Activated naive CD8-positive, alpha-beta T cell treated with anti-CD3 and anti-CD28 coated beads for 36 hours (primary cell): ENCODE measurements around the gene C6orf15. TPM values are rescaled to one million over a fixed set of nuclear protein-coding genes. Genes with fewer than 3 reads are reported as not detected.
A peak's percentile ranks its signal among the peaks of the same experiment; 100 is the strongest.

Source experiments
- DNase-seq: peaks from one replicate; pipeline ENCODE4 v3.0.0; 2021
- H3K27ac Mint-ChIP-seq: one replicate; pipeline ENCODE4 v1.8.0; 2022; ENCODE audit warnings: mild to moderate bottlenecking, moderate library complexity, mixed read lengths
- H3K27me3 Mint-ChIP-seq: one replicate; pipeline ENCODE4 v1.8.0; 2022; ENCODE audit warnings: mild to moderate bottlenecking, mixed read lengths
- H3K36me3 Mint-ChIP-seq: one replicate; pipeline ENCODE4 v1.8.0; 2021; ENCODE audit warnings: mild to moderate bottlenecking, mixed read lengths
- H3K4me1 Mint-ChIP-seq: one replicate; pipeline ENCODE4 v1.8.0; 2021; ENCODE audit warnings: mixed read lengths
- H3K4me3 Mint-ChIP-seq: one replicate; pipeline ENCODE4 v1.8.0; 2022; ENCODE audit warnings: mild to moderate bottlenecking, moderate library complexity, mixed read lengths
- H3K9me3 Mint-ChIP-seq: one replicate; pipeline ENCODE4 v1.8.0; 2022; ENCODE audit warnings: mixed read lengths
- total RNA-seq, 2 experiments: library from RNA; stranded (reverse); gene quantifications; one replicate each; pipeline ENCODE4 v1.2.3, GENCODE V29; 2021

The C6orf15 gene
- not detected for total RNA-seq

DNA sequence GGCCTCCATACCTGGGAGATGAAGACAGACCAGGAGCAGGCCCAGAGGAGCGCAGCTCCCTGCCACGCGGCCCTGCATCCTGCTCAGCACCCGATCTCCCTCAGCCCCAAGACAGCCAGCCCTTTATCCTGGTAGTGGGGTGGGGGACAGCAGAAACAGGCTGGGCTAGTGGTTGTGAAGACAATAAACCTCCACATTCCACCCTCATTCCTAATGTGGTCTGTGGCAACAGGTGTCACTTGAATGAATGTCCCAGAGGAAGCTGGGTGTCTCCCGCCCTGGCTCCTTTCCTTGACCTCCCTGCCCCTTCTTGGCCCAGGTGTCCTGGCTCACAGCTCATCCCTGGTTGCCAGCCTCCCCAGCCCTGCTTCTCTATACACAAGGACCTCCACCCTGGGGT lies at the start of gene C6orf15:
Gene C6orf15 (minus strand): TSS at position 98 of the 400 bp plus-strand sequence. CDS start 20 bp downstream, at position 78.
- no peak within 1 kb of the TSS for H3K27ac Mint-ChIP-seq
- DNase-seq, result no peak
- no peaks in the 10 kb centered on the region for H3K27me3 Mint-ChIP-seq
- no peaks in the 10 kb centered on the region for H3K36me3 Mint-ChIP-seq
- H3K4me1 Mint-ChIP-seq, result peaks cover 2% of the 10 kb centered on the region
- no peak within 1 kb of the TSS for H3K4me3 Mint-ChIP-seq
- no peaks in the 10 kb centered on the region for H3K9me3 Mint-ChIP-seq

DNA sequence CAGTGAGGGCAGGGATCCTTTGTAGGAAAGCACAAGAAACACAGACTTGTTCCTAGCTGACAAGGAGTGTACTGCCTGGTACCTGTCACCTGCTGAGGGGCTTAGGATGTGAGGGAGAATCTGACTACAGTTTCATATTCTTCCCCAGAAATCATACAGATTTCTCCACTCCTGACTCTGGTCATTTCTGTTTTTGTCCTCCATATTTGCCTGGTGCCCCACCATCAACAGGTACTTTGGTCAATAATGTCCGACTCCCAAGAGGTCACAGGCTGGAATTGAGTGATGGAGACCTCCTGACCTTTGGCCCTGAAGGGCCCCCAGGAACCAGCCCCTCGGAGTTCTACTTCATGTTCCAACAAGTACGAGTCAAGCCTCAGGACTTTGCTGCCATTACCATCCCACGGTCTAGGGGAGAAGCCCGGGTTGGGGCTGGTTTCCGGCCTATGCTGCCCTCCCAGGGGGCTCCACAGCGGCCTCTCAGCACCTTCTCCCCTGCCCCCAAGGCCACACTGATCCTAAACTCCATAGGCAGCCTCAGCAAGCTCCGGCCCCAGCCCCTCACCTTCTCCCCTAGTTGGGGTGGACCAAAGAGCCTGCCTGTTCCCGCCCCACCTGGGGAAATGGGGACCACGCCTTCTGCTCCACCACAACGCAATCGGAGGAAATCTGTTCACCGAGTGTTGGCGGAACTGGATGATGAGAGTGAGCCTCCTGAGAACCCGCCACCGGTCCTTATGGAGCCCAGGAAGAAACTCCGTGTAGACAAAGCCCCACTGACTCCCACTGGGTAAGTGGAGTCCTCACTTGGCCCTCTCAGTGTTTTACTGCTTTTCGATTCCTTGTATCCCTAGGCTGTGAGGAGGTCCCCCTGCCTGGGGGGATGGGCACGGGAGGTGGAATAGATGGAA lies 49.1 kb upstream of the C6orf15 start:
- Mint-ChIP-seq H3K4me1 (peaks cover 39% of the 10 kb centered on the region), H3K27me3 (no peaks in the 10 kb centered on the region), H3K36me3 (peaks cover 43% of the 10 kb centered on the region), H3K4me3 (no peak overlapping the region), H3K27ac (no peak overlapping the region), H3K9me3 (no peaks in the 10 kb centered on the region)
- DNase-seq, result no peak

DNA sequence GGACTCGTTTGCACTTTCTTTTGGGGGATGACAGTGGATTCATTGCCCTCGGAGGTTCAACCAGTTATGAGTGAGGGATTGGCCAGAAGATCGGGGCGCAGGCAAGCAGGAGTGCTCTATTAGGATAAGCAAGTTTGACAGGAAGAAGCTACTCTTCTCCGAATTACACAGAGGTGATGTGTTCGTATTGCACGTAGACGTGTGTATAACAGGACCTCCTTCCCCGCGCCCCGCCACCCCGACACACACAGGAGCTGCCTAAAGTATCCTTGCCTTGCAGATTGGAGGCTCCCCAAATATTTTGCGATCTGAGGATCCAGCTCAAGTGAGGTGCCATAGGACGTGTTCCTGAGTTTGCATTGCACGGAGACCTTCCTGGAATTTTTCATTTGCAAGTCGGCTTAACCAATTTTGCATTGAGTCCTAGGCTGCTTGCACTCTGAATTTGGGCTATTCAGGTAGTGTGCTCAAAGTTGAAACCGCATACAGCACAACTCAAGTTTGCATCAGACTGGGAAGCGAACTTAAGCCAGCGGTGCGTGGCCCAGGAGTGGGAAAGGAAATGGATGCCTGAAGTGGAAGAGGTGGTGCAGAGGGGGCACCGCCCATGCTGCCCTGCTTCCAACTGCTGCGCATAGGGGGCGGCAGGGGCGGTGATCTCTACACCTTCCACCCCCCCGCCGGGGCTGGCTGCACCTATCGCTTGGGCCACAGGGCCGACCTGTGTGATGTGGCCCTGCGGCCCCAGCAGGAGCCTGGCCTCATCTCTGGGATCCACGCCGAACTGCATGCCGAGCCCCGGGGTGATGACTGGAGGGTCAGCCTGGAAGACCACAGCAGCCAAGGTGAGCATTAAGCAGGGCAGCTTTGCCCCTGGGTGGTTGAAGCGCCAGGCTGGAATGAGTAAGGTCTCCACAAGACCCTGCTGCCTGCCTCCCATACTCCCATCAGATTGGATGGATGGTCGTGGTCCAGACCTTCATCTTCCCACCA lies 46.8 kb upstream of the C6orf15 start:
- peak; percentile 55 for DNase-seq
- Mint-ChIP-seq H3K4me1 (peaks cover 33% of the 10 kb centered on the region), H3K9me3 (no peaks in the 10 kb centered on the region), H3K27ac (peak overlapping the region; percentile 91), H3K27me3 (no peaks in the 10 kb centered on the region), H3K36me3 (peaks cover 49% of the 10 kb centered on the region), H3K4me3 (peak overlapping the region; percentile 98)

DNA sequence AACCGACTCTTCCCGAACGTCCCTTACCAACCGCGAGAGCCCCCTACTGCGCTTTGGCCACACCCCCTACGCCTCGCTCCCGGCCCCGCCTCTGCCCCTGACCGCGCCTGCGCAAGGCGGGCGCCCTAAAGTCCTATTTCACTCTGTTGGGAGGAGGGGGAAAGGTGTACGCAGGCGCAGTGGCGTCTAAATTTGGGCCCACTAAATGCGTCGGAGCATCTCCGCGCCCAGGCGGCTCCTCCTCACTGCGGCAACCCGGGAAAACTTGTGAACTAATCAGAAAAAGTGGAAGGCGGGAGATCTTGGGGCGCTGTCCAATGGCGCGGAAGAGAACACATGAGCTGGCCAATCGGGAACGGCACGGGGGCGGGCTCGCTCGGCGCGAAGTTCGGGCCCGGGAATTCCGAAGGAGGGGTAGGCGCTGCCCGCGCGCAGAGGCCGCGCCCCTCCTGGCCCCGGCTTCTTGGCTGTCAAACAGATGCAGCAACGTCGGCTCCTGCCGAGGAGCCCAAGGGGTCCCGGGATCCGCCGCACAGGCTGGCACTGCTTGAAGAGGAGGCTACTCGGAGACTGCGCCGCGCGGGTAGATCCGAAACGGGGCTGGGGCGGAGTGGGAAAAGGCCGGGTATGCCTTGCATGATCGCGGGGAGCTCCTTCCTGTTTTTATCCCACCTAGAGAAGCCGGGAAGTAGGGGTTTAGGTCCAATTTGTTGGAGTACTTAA lies 45.9 kb upstream of the C6orf15 start, which contains the start of gene TCF19:
Gene TCF19 (plus strand): TSS at position 450 of the 723 bp plus-strand sequence. CDS start 881 bp downstream, outside the sequence.
- peaks cover 26% of the 10 kb centered on the region for H3K4me1 Mint-ChIP-seq
- no peaks in the 10 kb centered on the region for H3K9me3 Mint-ChIP-seq
- no peaks in the 10 kb centered on the region for H3K27me3 Mint-ChIP-seq
- peaks cover 49% of the 10 kb centered on the region for H3K36me3 Mint-ChIP-seq
- peak within 1 kb of the TSS; percentile 91 for H3K27ac Mint-ChIP-seq
- peak within 1 kb of the TSS; percentile 98 for H3K4me3 Mint-ChIP-seq
- peak; percentile 99 for DNase-seq

DNA sequence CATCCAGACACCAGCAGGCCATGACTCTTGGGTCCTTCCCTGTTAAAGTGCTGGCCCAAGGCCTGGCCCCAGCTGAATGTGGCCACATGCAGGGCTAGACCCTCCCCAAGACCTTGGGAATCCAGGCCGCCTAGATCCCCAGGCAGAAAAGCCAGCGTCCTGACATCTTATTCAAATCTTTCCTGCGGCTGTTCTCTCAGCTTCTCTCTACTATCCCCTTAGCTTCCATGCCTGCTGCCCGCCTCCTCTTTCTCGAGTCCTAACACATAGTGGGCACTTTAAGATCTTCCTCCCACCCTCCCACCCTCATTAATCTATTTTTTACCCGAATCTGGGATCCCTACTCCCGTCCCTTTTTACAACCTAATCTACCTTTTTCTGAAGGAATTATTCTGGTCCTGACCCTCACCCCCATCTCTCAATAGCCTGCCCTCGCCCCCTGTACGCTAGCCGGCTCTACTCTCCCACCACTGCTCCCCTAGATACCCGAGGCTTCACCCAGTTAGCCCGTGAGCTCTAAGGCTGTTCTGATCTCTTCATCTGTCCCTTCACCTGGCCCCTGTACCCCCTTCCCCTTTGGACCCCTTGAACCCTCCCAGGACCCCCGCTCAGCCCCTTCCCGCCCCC lies 45.3 kb upstream of the C6orf15 start, which contains the start of gene CCHCR1:
Gene CCHCR1 (minus strand): TSS at position 290 of the 627 bp plus-strand sequence. CDS start 202 bp downstream, at position 88.
- no peaks in the 10 kb centered on the region for H3K9me3 Mint-ChIP-seq
- H3K27ac Mint-ChIP-seq, result peak within 1 kb of the TSS; percentile 91
- peaks cover 42% of the 10 kb centered on the region for H3K36me3 Mint-ChIP-seq
- no peak for DNase-seq
- no peaks in the 10 kb centered on the region for H3K27me3 Mint-ChIP-seq
- peaks cover 22% of the 10 kb centered on the region for H3K4me1 Mint-ChIP-seq
- peak within 1 kb of the TSS; percentile 98 for H3K4me3 Mint-ChIP-seq

DNA sequence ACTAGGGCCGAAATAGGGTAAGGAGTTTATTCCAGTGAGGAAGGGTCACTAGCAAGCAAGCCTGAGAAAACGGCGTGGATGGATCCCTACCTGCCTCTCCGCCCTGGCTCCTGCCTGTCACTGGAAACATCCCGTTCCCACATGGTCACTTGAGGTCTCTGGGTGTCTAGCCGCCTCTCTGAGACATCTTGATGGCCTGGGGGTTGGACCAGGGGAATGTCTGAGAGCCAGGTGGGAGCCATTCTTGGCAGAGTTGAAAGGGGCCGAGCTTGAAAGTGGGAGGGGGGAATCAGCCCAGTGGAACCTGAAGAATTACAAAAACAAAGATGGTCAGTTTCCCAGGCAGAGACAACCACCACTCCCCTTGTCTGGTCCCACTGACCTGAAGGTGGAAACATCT lies 44.3 kb upstream of the C6orf15 start:
- Mint-ChIP-seq H3K27ac (no peak overlapping the region), H3K27me3 (no peaks in the 10 kb centered on the region), H3K4me1 (peaks cover 18% of the 10 kb centered on the region), H3K36me3 (peaks cover 37% of the 10 kb centered on the region), H3K4me3 (peak overlapping the region; percentile 98), H3K9me3 (no peaks in the 10 kb centered on the region)
- no peak for DNase-seq

DNA sequence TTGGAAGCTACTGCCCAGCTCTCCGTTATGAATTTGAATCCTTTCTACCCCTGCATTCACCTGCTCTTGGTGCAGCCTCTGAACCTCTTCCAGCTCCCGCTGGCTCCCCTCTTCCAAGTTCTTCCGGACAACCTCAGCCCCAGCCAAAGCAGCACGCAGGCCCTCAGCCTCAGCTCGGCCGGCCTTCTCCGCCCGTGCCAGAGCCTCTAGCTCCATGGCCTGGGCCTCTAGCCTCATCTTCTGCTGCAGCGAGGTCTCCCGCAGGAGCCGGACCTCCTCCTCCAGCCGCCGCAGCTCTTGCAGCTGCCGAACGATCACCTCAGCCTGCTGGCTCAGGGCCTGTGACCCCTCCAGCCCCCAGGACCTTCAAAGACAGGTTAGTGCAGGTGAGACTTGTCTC lies 42.1 kb upstream of the C6orf15 start:
- H3K27me3 Mint-ChIP-seq, result no peaks in the 10 kb centered on the region
- peaks cover 8% of the 10 kb centered on the region for H3K4me1 Mint-ChIP-seq
- no peaks in the 10 kb centered on the region for H3K9me3 Mint-ChIP-seq
- H3K4me3 Mint-ChIP-seq, result no peak overlapping the region
- H3K27ac Mint-ChIP-seq, result no peak overlapping the region
- H3K36me3 Mint-ChIP-seq, result peaks cover 28% of the 10 kb centered on the region
- DNase-seq, result no peak

DNA sequence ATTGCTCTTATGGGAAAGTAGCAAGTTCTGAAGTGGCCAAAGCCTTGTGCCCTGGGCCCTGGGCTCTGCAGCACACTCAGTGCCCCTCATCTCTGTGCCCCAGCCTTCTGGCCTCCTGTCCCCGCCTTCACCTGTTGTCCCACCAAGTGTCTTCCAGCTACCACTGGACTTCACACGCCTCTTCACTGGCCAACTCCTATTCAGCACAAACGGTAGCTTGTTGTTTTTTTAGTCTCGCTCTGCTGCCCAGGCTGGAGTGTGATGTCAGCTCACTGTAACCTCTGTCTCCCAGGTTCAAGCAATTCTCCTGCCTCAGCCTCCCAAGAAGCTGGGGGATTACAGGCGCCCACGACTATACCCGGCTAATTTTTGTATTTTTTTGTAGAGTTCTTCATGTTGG lies 40.4 kb upstream of the C6orf15 start:
- H3K4me3 Mint-ChIP-seq, result no peak overlapping the region
- no peaks in the 10 kb centered on the region for H3K27me3 Mint-ChIP-seq
- no peak overlapping the region for H3K27ac Mint-ChIP-seq
- H3K4me1 Mint-ChIP-seq, result peaks cover 5% of the 10 kb centered on the region
- DNase-seq, result no peak
- no peaks in the 10 kb centered on the region for H3K9me3 Mint-ChIP-seq
- peaks cover 17% of the 10 kb centered on the region for H3K36me3 Mint-ChIP-seq

DNA sequence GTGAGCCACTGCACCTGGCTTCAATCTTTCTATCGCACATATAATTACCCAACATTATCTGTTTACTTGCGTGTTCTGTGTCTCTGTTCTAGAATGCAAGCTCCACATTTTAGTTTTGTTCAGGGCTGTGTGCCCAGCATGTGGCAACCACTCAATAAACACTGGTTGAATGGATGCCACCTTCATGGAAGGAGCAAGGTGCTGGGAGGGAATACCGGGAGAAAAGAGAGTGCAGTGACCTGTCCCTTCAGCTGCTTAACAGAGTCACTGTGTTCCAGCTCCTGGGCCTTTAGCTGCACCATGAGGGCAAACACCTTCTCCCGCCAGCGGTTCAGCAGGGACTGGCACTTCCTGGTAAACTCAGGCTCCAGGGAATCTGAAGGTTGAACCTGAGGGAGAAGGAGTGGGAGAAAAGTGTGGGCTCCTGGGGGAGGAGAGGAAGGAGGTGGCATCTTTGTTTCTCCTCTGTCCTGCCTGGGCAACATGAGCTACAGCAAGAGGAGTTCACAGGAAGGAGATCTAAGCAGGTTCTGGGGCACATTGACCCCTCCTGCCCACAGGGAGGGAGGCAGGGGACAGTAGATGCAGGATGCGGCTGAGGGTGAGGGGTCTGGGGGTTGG lies 37.6 kb upstream of the C6orf15 start:
- Mint-ChIP-seq H3K27ac (no peak overlapping the region), H3K4me1 (no peaks in the 10 kb centered on the region), H3K27me3 (no peaks in the 10 kb centered on the region), H3K36me3 (peaks cover 13% of the 10 kb centered on the region), H3K4me3 (no peak overlapping the region), H3K9me3 (no peaks in the 10 kb centered on the region)
- DNase-seq, result no peak

DNA sequence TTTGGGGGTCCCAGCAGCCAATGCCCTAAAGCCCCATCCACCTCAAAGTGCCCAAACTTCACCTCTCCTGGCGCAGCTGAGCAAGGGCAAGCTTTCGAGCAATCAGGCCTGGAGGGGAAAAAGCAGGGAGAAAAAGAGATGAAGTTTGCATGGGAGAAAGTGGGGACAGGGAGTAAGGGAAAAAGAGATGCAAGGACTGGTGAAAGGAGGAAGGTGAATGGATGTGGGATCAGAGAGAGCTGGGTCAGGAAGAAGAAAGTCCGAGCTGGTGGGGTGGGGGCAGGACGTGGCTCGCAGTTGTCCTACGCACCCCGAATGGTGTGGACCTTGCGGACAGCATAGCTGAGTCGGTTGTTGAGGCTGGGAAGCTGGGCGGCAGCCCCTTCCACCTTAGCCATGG lies 33.0 kb upstream of the C6orf15 start:
- no peak overlapping the region for H3K4me3 Mint-ChIP-seq
- peaks cover 6% of the 10 kb centered on the region for H3K36me3 Mint-ChIP-seq
- no peaks in the 10 kb centered on the region for H3K4me1 Mint-ChIP-seq
- no peaks in the 10 kb centered on the region for H3K9me3 Mint-ChIP-seq
- H3K27me3 Mint-ChIP-seq, result no peaks in the 10 kb centered on the region
- H3K27ac Mint-ChIP-seq, result no peak overlapping the region
- no peak for DNase-seq

DNA sequence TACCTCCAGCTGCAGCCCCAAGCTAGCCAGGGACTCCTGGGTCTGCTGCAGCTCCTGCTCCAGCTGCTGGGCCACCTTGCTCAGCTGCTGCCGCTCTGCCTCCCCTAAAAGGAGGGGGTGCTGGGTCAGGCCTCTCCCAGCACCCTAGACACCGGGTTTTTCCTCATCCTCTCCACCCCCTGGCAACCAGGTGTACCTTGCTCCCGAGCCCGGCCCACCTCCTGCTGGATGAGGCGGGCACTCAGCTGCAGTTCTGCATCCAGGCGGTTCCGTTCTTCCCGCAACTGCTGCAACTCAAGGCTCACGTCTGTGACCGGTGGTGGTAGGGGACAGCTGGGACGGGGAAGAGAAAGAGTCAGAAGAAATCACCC lies 32.6 kb upstream of the C6orf15 start:
- Mint-ChIP-seq H3K27ac (no peak overlapping the region), H3K4me3 (no peak overlapping the region), H3K4me1 (no peaks in the 10 kb centered on the region), H3K36me3 (peaks cover 4% of the 10 kb centered on the region), H3K27me3 (no peaks in the 10 kb centered on the region), H3K9me3 (no peaks in the 10 kb centered on the region)
- no peak for DNase-seq

DNA sequence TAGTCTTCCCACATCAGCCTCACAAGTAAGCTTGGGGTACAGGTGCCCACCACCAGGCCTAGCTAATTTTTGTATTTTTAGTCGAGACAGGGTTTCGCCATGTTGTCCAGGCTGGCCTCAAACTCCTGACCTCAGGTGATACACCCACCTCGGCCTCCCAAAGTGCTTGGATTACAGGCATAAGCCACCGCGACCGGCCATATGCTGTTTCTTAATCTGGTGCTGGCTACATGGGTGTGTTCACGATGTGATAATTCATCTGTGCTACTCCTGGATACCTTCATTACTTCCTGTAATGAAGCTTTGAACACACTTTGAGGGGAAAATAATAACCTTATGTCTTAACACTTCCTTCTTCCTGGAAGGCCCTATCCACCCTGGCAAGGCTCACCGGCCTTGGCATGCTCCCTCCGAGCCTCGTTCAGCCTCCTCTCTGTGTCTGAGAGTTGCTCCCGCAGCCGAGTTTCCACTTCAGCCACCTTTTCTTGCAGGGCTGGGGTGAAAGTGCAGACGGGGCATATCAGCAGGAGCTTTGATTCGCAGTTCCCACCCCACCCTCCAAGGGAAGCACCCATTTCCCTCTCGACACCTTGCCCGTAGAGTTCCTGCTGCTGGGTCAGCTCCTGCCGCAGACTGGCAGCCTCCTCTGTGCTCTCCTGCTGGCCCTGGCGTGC lies 32.1 kb upstream of the C6orf15 start:
- Mint-ChIP-seq H3K27me3 (no peaks in the 10 kb centered on the region), H3K9me3 (no peaks in the 10 kb centered on the region), H3K4me3 (no peak overlapping the region), H3K36me3 (peaks cover 4% of the 10 kb centered on the region), H3K27ac (no peak overlapping the region), H3K4me1 (no peaks in the 10 kb centered on the region)
- DNase-seq, result no peak

DNA sequence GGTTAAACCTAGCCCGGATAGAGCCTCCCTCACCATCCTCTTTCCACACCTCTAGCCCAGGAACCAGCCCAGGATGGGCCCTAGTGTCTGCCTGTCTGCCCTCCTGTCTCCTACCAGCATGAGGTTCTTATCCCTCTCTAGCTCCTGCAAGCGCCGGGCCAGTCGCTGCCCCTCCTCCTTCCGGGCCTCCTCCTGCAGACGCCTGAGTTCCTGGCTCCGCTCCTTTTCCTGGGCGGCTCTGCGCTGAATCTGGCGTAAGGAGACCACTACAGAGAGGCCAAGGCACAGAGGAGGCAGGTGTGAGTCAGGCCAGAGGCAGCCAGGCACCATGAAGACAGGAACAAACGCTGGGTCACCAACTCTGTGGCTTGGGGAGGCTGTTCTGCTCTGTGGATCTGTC lies 30.8 kb upstream of the C6orf15 start:
- Mint-ChIP-seq H3K9me3 (no peaks in the 10 kb centered on the region), H3K27me3 (no peaks in the 10 kb centered on the region), H3K27ac (no peak overlapping the region), H3K4me3 (no peak overlapping the region), H3K36me3 (peaks cover 4% of the 10 kb centered on the region), H3K4me1 (no peaks in the 10 kb centered on the region)
- DNase-seq, result no peak
